Measurements from ENCODE around the gene LTC4S. TPM values are rescaled to one million over a fixed set of nuclear protein-coding genes. Genes with fewer than 3 reads are reported as not detected.

LTC4S gene
- total RNA-seq, 6 donors from 2014 or later: 6.7 to 33.1 (median 21.3) TPM

GRCh38 chr5:179774442-179774841 lies 19.3 kb upstream of the LTC4S start:
- Histone ChIP-seq H3K4me3 (no peak overlapping the region), H3K9me3 (no peaks in the 10 kb centered on the region), H3K27me3 (no peaks in the 10 kb centered on the region), H3K27ac (no peak overlapping the region), H3K36me3 (peaks cover 32 to 100% (median 70%) of the 10 kb centered on the region in 4 donors), H3K4me1 (peaks cover 0 to 15% (median 9%) of the 10 kb centered on the region in 4 donors)
- no peak for TF ChIP-seq EP300 (IDR thresholded peaks at IDR 0.05)
- TF ChIP-seq POLR2A (IDR thresholded peaks at IDR 0.05): no peak
- no peak for TF ChIP-seq POLR2AphosphoS5 (IDR thresholded peaks at IDR 0.05)
- no peak for TF ChIP-seq CTCF (IDR thresholded peaks at IDR 0.05)
- 93 to 96% methylated on average over 3 to 10 of the region's 12 CpGs for WGBS, 2 donors
- ATAC-seq (ENCODE audit: low FRiP score in 2 of 2) (no peak), DNase-seq (peak in 1 of 2 donors; percentile 70)

GRCh38 chr5:179776411-179776938 lies 17.3 kb upstream of the LTC4S start:
- ATAC-seq (ENCODE audit: low FRiP score in 2 of 2): peak in 1 of 2 donors; percentile 38
- TF ChIP-seq CTCF (IDR thresholded peaks at IDR 0.05) (no peak), POLR2A (IDR thresholded peaks at IDR 0.05) (no peak), EP300 (IDR thresholded peaks at IDR 0.05) (no peak), POLR2AphosphoS5 (IDR thresholded peaks at IDR 0.05) (no peak)

GRCh38 chr5:179777456-179777855 lies 16.3 kb upstream of the LTC4S start:
- Histone ChIP-seq H3K4me1 (peaks cover 4 to 15% (median 7%) of the 10 kb centered on the region in 4 donors), H3K9me3 (no peaks in the 10 kb centered on the region), H3K27me3 (no peaks in the 10 kb centered on the region), H3K27ac (no peak overlapping the region), H3K4me3 (no peak overlapping the region), H3K36me3 (peaks cover 14 to 83% (median 40%) of the 10 kb centered on the region in 4 donors)
- ATAC-seq (ENCODE audit: low FRiP score in 2 of 2): no peak
- 94 to 95% methylated on average over 9 to 10 of the region's 10 CpGs for WGBS, 2 donors
- no peak for DNase-seq
- TF ChIP-seq CTCF (IDR thresholded peaks at IDR 0.05): no peak
- TF ChIP-seq EP300 (IDR thresholded peaks at IDR 0.05): no peak
- TF ChIP-seq POLR2A (IDR thresholded peaks at IDR 0.05): no peak
- TF ChIP-seq POLR2AphosphoS5 (IDR thresholded peaks at IDR 0.05): no peak

More at GRCh38 chr5:179776411-179776938, 17.3 kb upstream of the LTC4S start:
- peaks cover 18 to 93% (median 50%) of the 10 kb centered on the region in 4 donors for H3K36me3 ChIP-seq
- H3K27ac ChIP-seq: no peak overlapping the region
- DNase-seq: no peak
- H3K9me3 ChIP-seq: no peaks in the 10 kb centered on the region
- peaks cover 4 to 15% (median 7%) of the 10 kb centered on the region in 4 donors for H3K4me1 ChIP-seq
- H3K27me3 ChIP-seq: no peaks in the 10 kb centered on the region
- WGBS, 2 donors: 81 to 82% methylated on average over 8 to 11 of the region's 11 CpGs
- H3K4me3 ChIP-seq: no peak overlapping the region

- H3K4me3 ChIP-seq: no peak overlapping the region
- H3K27me3 ChIP-seq: no peaks in the 10 kb centered on the region
- peaks cover 14 to 79% (median 36%) of the 10 kb centered on the region in 4 donors for H3K36me3 ChIP-seq
- H3K9me3 ChIP-seq: no peaks in the 10 kb centered on the region
- DNase-seq (no peak), ATAC-seq (ENCODE audit: low FRiP score in 2 of 2) (peak in 1 of 2 donors; percentile 51)
- H3K4me1 ChIP-seq: peaks cover 4 to 15% (median 7%) of the 10 kb centered on the region in 4 donors
- no peak overlapping the region for H3K27ac ChIP-seq
- TF ChIP-seq POLR2AphosphoS5 (IDR thresholded peaks at IDR 0.05) (no peak), EP300 (IDR thresholded peaks at IDR 0.05) (no peak), CTCF (IDR thresholded peaks at IDR 0.05) (no peak), POLR2A (IDR thresholded peaks at IDR 0.05) (no peak)
- WGBS, 2 donors: 59 to 75% methylated on average over 9 of the region's 9 CpGs
Observed at GRCh38 chr5:179777909-179778308, 15.9 kb upstream of the LTC4S start.

- Histone ChIP-seq H3K27me3 (no peaks in the 10 kb centered on the region), H3K4me3 (no peak overlapping the region), H3K27ac (no peak overlapping the region), H3K9me3 (no peaks in the 10 kb centered on the region), H3K4me1 (peaks cover 4 to 15% (median 7%) of the 10 kb centered on the region in 4 donors), H3K36me3 (peaks cover 8 to 72% (median 29%) of the 10 kb centered on the region in 4 donors)
- 94 to 99% methylated on average over 5 of the region's 5 CpGs for WGBS, 2 donors
- TF ChIP-seq POLR2A (IDR thresholded peaks at IDR 0.05) (no peak), CTCF (IDR thresholded peaks at IDR 0.05) (no peak), EP300 (IDR thresholded peaks at IDR 0.05) (no peak), POLR2AphosphoS5 (IDR thresholded peaks at IDR 0.05) (no peak)
- DNase-seq (no peak), ATAC-seq (ENCODE audit: low FRiP score in 2 of 2) (no peak)
Observed at GRCh38 chr5:179778591-179778990, 15.2 kb upstream of the LTC4S start.
